Spleen (tissue), 13 donors: ENCODE data around the gene MRC1. TPM values are rescaled to one million over a fixed set of nuclear protein-coding genes. Genes with fewer than 3 reads are reported as not detected.
A peak's percentile ranks its signal among the peaks of the same experiment; 100 is the strongest.

Experiments used
- DNase-seq: peaks from one replicate; pipeline ENCODE4 v3.0.0-alpha.2; 2020
- H3K27ac ChIP-seq, 8 donors: fragments of 200-600 bp; sonication (generic) in 7 of 8; 1 replicate in 4 of 8; 2 replicates in 4 of 8; pipeline versions ENCODE4 v1.5.0 to v1.8.0; 2016 to 2021; ENCODE audit warnings: inconsistent platforms in 4 of 8, mild to moderate bottlenecking in 4 of 8, moderate library complexity in 1 of 8
- H3K27me3 ChIP-seq, 7 donors: fragments of 200-600 bp; sonication (generic) in 6 of 7; replicated peaks in 1 of 7; 1 replicate in 4 of 7; 2 replicates in 3 of 7; pipeline versions ENCODE4 v1.5.0 to v1.8.0; 2016 to 2021; ENCODE audit warnings: inconsistent platforms in 3 of 7, mild to moderate bottlenecking in 1 of 7
- H3K36me3 ChIP-seq, 6 donors: fragments of 200-600 bp; sonication (generic) in 5 of 6; 1 replicate in 4 of 6; 2 replicates in 2 of 6; pipeline versions ENCODE4 v1.5.0 to v1.8.0; 2016 to 2021; ENCODE audit warnings: inconsistent platforms in 2 of 6
- H3K4me1 ChIP-seq, 6 donors: fragments of 200-600 bp; sonication (generic) in 5 of 6; 1 replicate in 3 of 6; 2 replicates in 3 of 6; pipeline versions ENCODE4 v1.5.0 to v1.8.0; 2016 to 2021; ENCODE audit warnings: inconsistent platforms in 3 of 6
- H3K4me3 ChIP-seq, 8 donors: fragments of 200-600 bp; sonication (generic) in 7 of 8; 1 replicate in 4 of 8; 2 replicates in 4 of 8; pipeline versions ENCODE4 v1.5.0 to v1.8.0; 2016 to 2021; ENCODE audit warnings: inconsistent platforms in 4 of 8, mild to moderate bottlenecking in 4 of 8, moderate library complexity in 2 of 8
- H3K9me3 ChIP-seq, 8 donors: fragments of 200-600 bp; sonication (generic) in 7 of 8; 1 replicate in 4 of 8; 2 replicates in 4 of 8; pipeline versions ENCODE4 v1.5.0 to v1.8.0; 2016 to 2021; ENCODE audit warnings: inconsistent platforms in 4 of 8
- CTCF ChIP-seq, 11 experiments: fragments of 200-600 bp in 7 of 11; fragments of 450-650 bp in 4 of 11; sonication (generic) in 4 of 11; IDR thresholded peaks in 8 of 11; conservative IDR thresholded peaks in 3 of 11; 1 replicate in 7 of 11; 2 replicates in 4 of 11; pipeline versions ENCODE4 v1.4.0 to v1.8.0; 2016 to 2021; ENCODE audit warnings: antibody characterized with exemption in 11 of 11, inconsistent platforms in 4 of 11, mild to moderate bottlenecking in 1 of 11
- POLR2A ChIP-seq, 3 donors: fragments of 450-650 bp; IDR thresholded peaks; one replicate each; pipeline ENCODE4 v1.5.1; 2017; ENCODE audit warnings: antibody characterized with exemption in 3 of 3, mild to moderate bottlenecking in 1 of 3
- POLR2AphosphoS5 ChIP-seq, 3 donors: sonication (generic); formaldehyde crosslinking; IDR thresholded peaks; one replicate each; pipeline ENCODE4 v1.5.1; 2017; ENCODE audit warnings: antibody characterized with exemption in 3 of 3
- WGBS, 5 donors: extraction: QIAGEN DNeasy Blood & Tissue Kit in 3 of 5; methylation state at CpG; one replicate each; pipeline versions ENCODE4 v1.1.5 to v1.1.7; 2013 to 2018; 5-methylcytosine and 5-hydroxymethylcytosine counted together
- intact Hi-C: fragments of 100-400 bp; cut with DNase I; formaldehyde crosslinking; loops from one replicate; pipeline ENCODE4 v1.15.0; 2023; ENCODE audit warnings: low total_unique reads
- long read RNA-seq, 2 donors: transcript quantifications; one replicate each; lab custom pipeline, GENCODE V29; 2026
- polyA plus RNA-seq, 3 donors: library from polyadenylated mRNA; stranded (reverse); fragments of 200-250 nt; gene quantifications; one replicate each; pipeline ENCODE4 v1.2.1, GENCODE V29; 2013
- total RNA-seq, 7 donors: library from RNA; depleted of rRNA in 3 of 7; stranded (reverse); fragments of >200 nt in 3 of 7; fragmentation: NEBNext Ultra II Directional in 4 of 7; extraction: Animal tissue kit (Norgen Biotek cat#: 25700) in 4 of 7; gene quantifications; one replicate each; pipeline versions ENCODE4 v1.1.0 to v1.2.1, GENCODE V29; 2016 to 2021
- donor health status: healthy with polysubstance abuse.
- donor health status: DM: no; HTN: no; CAD: no; lungs with moderate emphysema.
- donor health status: DM: no; HTN: no; CAD: no.
- donor health status: Bipolar disorder and iron deficiency.
- donor health status: healthy.
- donor health status: DM: no; HTN: no; CAD: no.
- donor health status: DM: yes; HTN: yes; CAD: no.

MRC1 gene
- total RNA-seq (100 to 1,000 TPM in 6 of 7 donors, 10 to 100 TPM in 1; 88.8 to 370 (median 151) TPM), polyA plus RNA-seq (10 to 100 TPM in 2 of 3 donors, 1 to 10 TPM in 1; 9.9 to 20.9 (median 10.8) TPM)
- long read RNA-seq, donor 1, full-length matches to known transcripts, result 2 of 34 reads
- long read RNA-seq, donor 1, partial matches to known transcripts, result 32 of 34 reads
- long read RNA-seq, donor 1, other reads (novel, unspliced or antisense), result 0 of 34 reads
- long read RNA-seq, donor 2, full-length matches to known transcripts, result 1 of 1 reads
- long read RNA-seq, donor 2, partial matches to known transcripts, result 0 of 1 reads
- long read RNA-seq, donor 2, other reads (novel, unspliced or antisense), result 0 of 1 reads

- H3K27me3 ChIP-seq, result peaks cover 0 to 6% (median 0%) of the 10 kb centered on the region in 7 donors
- WGBS, 5 donors, result 21 to 33% (median 27%) methylated on average over 23 of the region's 23 CpGs
- TF ChIP-seq POLR2AphosphoS5 (IDR thresholded peaks at IDR 0.05) (peak in 2 of 3 donors; percentile 41 to 56), CTCF (IDR thresholded peaks at IDR 0.05 in 8 of 11, conservative IDR thresholded peaks at IDR 0.05 in 3 of 11) (no peak), POLR2A (IDR thresholded peaks at IDR 0.05) (no peak)
- peak within 1 kb of the TSS; percentile 55 to 89 (median 78) for H3K27ac ChIP-seq
- peak within 1 kb of the TSS; percentile 31 to 65 (median 36) for H3K4me3 ChIP-seq
- DNase-seq, result no peak
- intact Hi-C loops, result no loop called here
- no peaks in the 10 kb centered on the region for H3K36me3 ChIP-seq
- peaks cover 0 to 40% (median 0%) of the 10 kb centered on the region in 6 donors for H3K4me1 ChIP-seq
- H3K9me3 ChIP-seq, result peaks cover 0 to 6% (median 0%) of the 10 kb centered on the region in 8 donors
Measured at GRCh38 chr10:17808971-17809841, at the start of gene MRC1. MRC1 (plus strand) TSS chr10:17809348; CDS start chr10:17809466, 118 bp downstream.

- H3K4me3 ChIP-seq, result no peak overlapping the region
- peaks cover 0 to 3% (median 0%) of the 10 kb centered on the region in 8 donors for H3K9me3 ChIP-seq
- TF ChIP-seq CTCF (IDR thresholded peaks at IDR 0.05 in 8 of 11, conservative IDR thresholded peaks at IDR 0.05 in 3 of 11) (no peak), POLR2AphosphoS5 (IDR thresholded peaks at IDR 0.05) (no peak), POLR2A (IDR thresholded peaks at IDR 0.05) (no peak)
- no peaks in the 10 kb centered on the region for H3K36me3 ChIP-seq
- peaks cover 0 to 5% (median 0%) of the 10 kb centered on the region in 6 donors for H3K4me1 ChIP-seq
- no peak for DNase-seq
- intact Hi-C loops, result no loop called here
- WGBS, 5 donors, result 79 to 89% (median 81%) methylated on average over 4 of the region's 4 CpGs
- H3K27me3 ChIP-seq, result no peaks in the 10 kb centered on the region
- H3K27ac ChIP-seq, result no peak overlapping the region
Measured at GRCh38 chr10:17764142-17764541, 45.0 kb upstream of the MRC1 start.

- H3K36me3 ChIP-seq, result no peaks in the 10 kb centered on the region
- no peak for TF ChIP-seq POLR2AphosphoS5 (IDR thresholded peaks at IDR 0.05)
- TF ChIP-seq POLR2A (IDR thresholded peaks at IDR 0.05), result no peak
- no peak for TF ChIP-seq CTCF (IDR thresholded peaks at IDR 0.05 in 8 of 11, conservative IDR thresholded peaks at IDR 0.05 in 3 of 11)
- peaks cover 0 to 3% (median 0%) of the 10 kb centered on the region in 8 donors for H3K9me3 ChIP-seq
- H3K4me3 ChIP-seq, result no peak overlapping the region
- no peak for DNase-seq
- peaks cover 0 to 5% (median 0%) of the 10 kb centered on the region in 6 donors for H3K4me1 ChIP-seq
- H3K27ac ChIP-seq, result no peak overlapping the region
- H3K27me3 ChIP-seq, result no peaks in the 10 kb centered on the region
- intact Hi-C loops, result no loop called here
- WGBS, 5 donors, result 54 to 77% (median 61%) methylated on average over 3 of the region's 3 CpGs
Measured at GRCh38 chr10:17765602-17766001, 43.5 kb upstream of the MRC1 start.
